ENCODE data around the gene FBXW2. TPM values are rescaled to one million over a fixed set of nuclear protein-coding genes. Genes with fewer than 3 reads are reported as not detected.
"Not testable (repeated sequence)": the region's sequence is repeated elsewhere in the genome, so short reads cannot be mapped to it uniquely, and the experiment has no call there.

Gene FBXW2
- total RNA-seq, 1 experiment from 2014 or later, result 62.1 TPM

DNA sequence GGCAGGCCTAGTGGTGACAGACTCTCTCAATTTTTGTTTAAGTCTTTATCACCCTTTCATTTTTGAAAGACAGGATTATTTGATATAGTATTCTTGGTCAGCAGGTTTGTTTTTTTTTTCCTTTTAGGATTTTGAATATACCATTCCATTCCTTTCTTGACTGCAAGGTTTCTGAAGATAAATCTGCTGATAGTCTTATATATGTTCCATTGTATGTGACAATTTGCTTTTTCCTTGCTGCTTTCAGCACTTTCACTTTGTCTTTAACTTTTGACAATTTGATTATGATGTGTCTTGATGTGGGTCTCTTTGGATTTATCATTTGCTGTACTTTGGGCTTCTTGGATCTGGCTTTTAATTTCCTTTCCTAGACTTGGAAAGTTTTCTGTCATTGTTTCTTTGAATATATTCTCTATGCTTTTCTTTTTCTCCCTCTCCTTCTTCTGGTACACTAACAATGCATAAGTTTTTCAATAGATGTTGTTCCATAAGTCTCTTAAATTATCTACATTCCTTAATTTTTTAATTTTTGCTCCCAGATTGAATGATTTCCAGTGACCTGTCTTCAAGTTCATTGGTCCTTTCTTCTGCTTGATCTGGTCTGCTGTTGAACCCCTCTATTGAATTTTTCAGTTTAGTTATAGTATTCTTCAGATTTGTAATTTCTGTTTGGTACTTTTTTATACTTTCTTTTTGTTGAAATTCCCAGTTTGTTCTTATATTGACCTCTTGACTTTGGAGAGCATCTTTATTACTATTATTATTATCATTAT is 14.6 kb upstream of the FBXW2 start:
- Mint-ChIP-seq H3K9me3 (peaks cover 41 to 47% of the 10 kb centered on the region in 2 experiments), H3K27ac (no peak overlapping the region), H3K4me1 (no peaks in the 10 kb centered on the region), H3K36me3 (ENCODE audit: insufficient read depth in 1 of 3, low read depth in 3 of 3) (peaks cover 17 to 34% (median 30%) of the 10 kb centered on the region in 3 experiments), H3K4me3 (no peak overlapping the region), H3K27me3 (ENCODE audit: low read depth) (no peaks in the 10 kb centered on the region; the same call in 1 of the 2 replicates)
- H3K23ac ChIP-seq (ENCODE audit: insufficient read length, low read depth, low read length), result no peak overlapping the region
- no peak overlapping the region for H4K91ac ChIP-seq (ENCODE audit: insufficient read length, low read depth, low read length)
- no peak overlapping the region for H2BK15ac ChIP-seq (ENCODE audit: low read depth, low read length)
- no peak overlapping the region for H2BK20ac ChIP-seq (ENCODE audit: low read depth, low read length, poor library complexity, severe bottlenecking)
- no peak overlapping the region for H2AFZ ChIP-seq (ENCODE audit: low read length)
- H2BK120ac ChIP-seq (ENCODE audit: low read depth, low read length, poor library complexity, severe bottlenecking), result no peak overlapping the region
- H3K23me2 ChIP-seq (ENCODE audit: insufficient read length, low read depth, low read length, poor library complexity, severe bottlenecking), result no peaks in the 10 kb centered on the region
- no peak overlapping the region for H3T11ph ChIP-seq (ENCODE audit: low read length)
- no peak overlapping the region for H4K8ac ChIP-seq (replicated peaks; ENCODE audit: insufficient read length, low read depth, low read length)
- no peaks in the 10 kb centered on the region for H3K79me1 ChIP-seq (ENCODE audit: insufficient read depth, low read depth, low read length, poor library complexity, severe bottlenecking)
- no peak for DNase-seq
- no peak overlapping the region for H2BK5ac ChIP-seq (ENCODE audit: insufficient read length, low read length)
- H3K4me1 ChIP-seq (ENCODE audit: insufficient read depth, low read length), result no peaks in the 10 kb centered on the region
- H2BK12ac ChIP-seq (ENCODE audit: insufficient read length, low read depth, low read length), result no peak overlapping the region
- no peaks in the 10 kb centered on the region for H3K79me2 ChIP-seq (ENCODE audit: insufficient read depth, low read length)
- no peak overlapping the region for H3K4ac ChIP-seq (ENCODE audit: low read depth, low read length)
- no peak overlapping the region for H3K27ac ChIP-seq (ENCODE audit: insufficient read length, low read depth, low read length)
- peaks cover 5% of the 10 kb centered on the region for H3K9me3 ChIP-seq (ENCODE audit: control insufficient read depth, low read depth, low read length)
- no peak overlapping the region for H4K5ac ChIP-seq (ENCODE audit: insufficient read length, low read depth, low read length)
- no peaks in the 10 kb centered on the region for H4K20me1 ChIP-seq (ENCODE audit: control insufficient read depth, insufficient read depth, insufficient read length)
- no peaks in the 10 kb centered on the region for H3K27me3 ChIP-seq (ENCODE audit: insufficient read depth, low read length)
- H3K14ac ChIP-seq (ENCODE audit: insufficient read depth, low read length), result no peak overlapping the region
- no peak overlapping the region for H2AK5ac ChIP-seq (ENCODE audit: insufficient read length, low read length)
- no peak overlapping the region for H3K9ac ChIP-seq (ENCODE audit: extremely low read depth, insufficient read length, low read length)
- H3K56ac ChIP-seq (ENCODE audit: insufficient read length, low read depth, low read length), result no peak overlapping the region
- H3K4me2 ChIP-seq (ENCODE audit: insufficient read depth, insufficient read length, low read length), result no peak overlapping the region
- H3K18ac ChIP-seq (ENCODE audit: insufficient read length, low read depth, low read length), result no peak overlapping the region
- TF ChIP-seq, protein P1, sequence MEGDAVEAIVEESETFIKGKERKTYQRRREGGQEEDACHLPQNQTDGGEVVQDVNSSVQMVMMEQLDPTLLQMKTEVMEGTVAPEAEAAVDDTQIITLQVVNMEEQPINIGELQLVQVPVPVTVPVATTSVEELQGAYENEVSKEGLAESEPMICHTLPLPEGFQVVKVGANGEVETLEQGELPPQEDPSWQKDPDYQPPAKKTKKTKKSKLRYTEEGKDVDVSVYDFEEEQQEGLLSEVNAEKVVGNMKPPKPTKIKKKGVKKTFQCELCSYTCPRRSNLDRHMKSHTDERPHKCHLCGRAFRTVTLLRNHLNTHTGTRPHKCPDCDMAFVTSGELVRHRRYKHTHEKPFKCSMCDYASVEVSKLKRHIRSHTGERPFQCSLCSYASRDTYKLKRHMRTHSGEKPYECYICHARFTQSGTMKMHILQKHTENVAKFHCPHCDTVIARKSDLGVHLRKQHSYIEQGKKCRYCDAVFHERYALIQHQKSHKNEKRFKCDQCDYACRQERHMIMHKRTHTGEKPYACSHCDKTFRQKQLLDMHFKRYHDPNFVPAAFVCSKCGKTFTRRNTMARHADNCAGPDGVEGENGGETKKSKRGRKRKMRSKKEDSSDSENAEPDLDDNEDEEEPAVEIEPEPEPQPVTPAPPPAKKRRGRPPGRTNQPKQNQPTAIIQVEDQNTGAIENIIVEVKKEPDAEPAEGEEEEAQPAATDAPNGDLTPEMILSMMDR (conservative IDR thresholded peaks at IDR 0.05), result no peak

DNA sequence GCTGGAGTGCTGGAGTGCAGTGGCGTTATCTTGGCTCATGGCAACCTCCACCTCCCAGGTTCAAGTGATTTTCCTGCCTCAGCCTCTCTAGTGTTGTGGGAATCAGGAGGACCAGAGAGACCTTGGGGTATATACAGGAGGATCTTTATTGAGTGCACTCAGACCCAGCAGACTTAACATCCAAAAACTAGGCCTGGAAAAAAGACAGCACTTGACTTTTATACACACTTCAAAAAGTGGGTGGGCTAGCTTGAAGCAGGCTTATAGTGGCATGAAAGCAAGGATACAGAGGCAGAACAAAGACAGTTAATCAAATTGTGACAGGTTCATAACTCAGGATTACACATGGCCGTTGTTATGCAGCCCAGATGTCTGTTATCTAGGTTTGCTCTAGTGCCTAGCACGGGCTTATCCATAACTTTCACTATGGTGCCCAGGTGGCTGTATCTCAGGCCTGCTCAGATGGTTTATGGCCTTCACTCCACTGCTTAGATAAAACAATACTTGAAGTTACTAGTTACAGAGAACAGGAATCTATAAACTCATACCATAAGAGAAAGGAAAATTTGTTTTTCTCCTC is 11.7 kb upstream of the FBXW2 start:
- H3K23me2 ChIP-seq (ENCODE audit: insufficient read length, low read depth, low read length, poor library complexity, severe bottlenecking); H2BK120ac ChIP-seq (ENCODE audit: low read depth, low read length, poor library complexity, severe bottlenecking); H2BK15ac ChIP-seq (ENCODE audit: low read depth, low read length); H2AFZ ChIP-seq (ENCODE audit: low read length); H3T11ph ChIP-seq (ENCODE audit: low read length); H2AK5ac ChIP-seq (ENCODE audit: insufficient read length, low read length); H3K4me1 ChIP-seq (ENCODE audit: insufficient read depth, low read length); H3K27me3 Mint-ChIP-seq (ENCODE audit: low read depth); H4K20me1 ChIP-seq (ENCODE audit: control insufficient read depth, insufficient read depth, insufficient read length); H3K9me3 ChIP-seq (ENCODE audit: control insufficient read depth, low read depth, low read length); H3K56ac ChIP-seq (ENCODE audit: insufficient read length, low read depth, low read length); H4K8ac ChIP-seq (replicated peaks; ENCODE audit: insufficient read length, low read depth, low read length); H3K27ac ChIP-seq (ENCODE audit: insufficient read length, low read depth, low read length); H3K18ac ChIP-seq (ENCODE audit: insufficient read length, low read depth, low read length); H4K91ac ChIP-seq (ENCODE audit: insufficient read length, low read depth, low read length); H3K79me2 ChIP-seq (ENCODE audit: insufficient read depth, low read length); H3K79me1 ChIP-seq (ENCODE audit: insufficient read depth, low read depth, low read length, poor library complexity, severe bottlenecking); H2BK20ac ChIP-seq (ENCODE audit: low read depth, low read length, poor library complexity, severe bottlenecking); H3K9ac ChIP-seq (ENCODE audit: extremely low read depth, insufficient read length, low read length); H3K14ac ChIP-seq (ENCODE audit: insufficient read depth, low read length); DNase-seq; H3K4ac ChIP-seq (ENCODE audit: low read depth, low read length); H3K27me3 ChIP-seq (ENCODE audit: insufficient read depth, low read length); H2BK5ac ChIP-seq (ENCODE audit: insufficient read length, low read length); H3K4me1 Mint-ChIP-seq; H3K23ac ChIP-seq (ENCODE audit: insufficient read length, low read depth, low read length); H3K27ac Mint-ChIP-seq; H3K4me2 ChIP-seq (ENCODE audit: insufficient read depth, insufficient read length, low read length); H4K5ac ChIP-seq (ENCODE audit: insufficient read length, low read depth, low read length); H2BK12ac ChIP-seq (ENCODE audit: insufficient read length, low read depth, low read length); H3K4me3 Mint-ChIP-seq: not testable (repeated sequence)
- Mint-ChIP-seq H3K36me3 (ENCODE audit: insufficient read depth in 1 of 3, low read depth in 3 of 3) (peaks cover 17 to 34% (median 30%) of the 10 kb centered on the region in 3 experiments), H3K9me3 (peaks cover 41 to 47% of the 10 kb centered on the region in 2 experiments)
- no CpG with 5 or more reads among the region's 3 CpGs for WGBS (ENCODE audit: extremely low coverage, insufficient read length, low lambda C conversion rate)

Data from H9 (cell line).